GM18526 (cell line): Measurements from ENCODE around the gene CEPT1.

ENCODE experiments used
- POLR2A ChIP-seq: IDR thresholded peaks from 3 replicates; pipeline ENCODE4 v1.6.1; 2011; ENCODE audit not compliant: insufficient read length; ENCODE audit errors: extremely low read depth

CEPT1 gene

DNA sequence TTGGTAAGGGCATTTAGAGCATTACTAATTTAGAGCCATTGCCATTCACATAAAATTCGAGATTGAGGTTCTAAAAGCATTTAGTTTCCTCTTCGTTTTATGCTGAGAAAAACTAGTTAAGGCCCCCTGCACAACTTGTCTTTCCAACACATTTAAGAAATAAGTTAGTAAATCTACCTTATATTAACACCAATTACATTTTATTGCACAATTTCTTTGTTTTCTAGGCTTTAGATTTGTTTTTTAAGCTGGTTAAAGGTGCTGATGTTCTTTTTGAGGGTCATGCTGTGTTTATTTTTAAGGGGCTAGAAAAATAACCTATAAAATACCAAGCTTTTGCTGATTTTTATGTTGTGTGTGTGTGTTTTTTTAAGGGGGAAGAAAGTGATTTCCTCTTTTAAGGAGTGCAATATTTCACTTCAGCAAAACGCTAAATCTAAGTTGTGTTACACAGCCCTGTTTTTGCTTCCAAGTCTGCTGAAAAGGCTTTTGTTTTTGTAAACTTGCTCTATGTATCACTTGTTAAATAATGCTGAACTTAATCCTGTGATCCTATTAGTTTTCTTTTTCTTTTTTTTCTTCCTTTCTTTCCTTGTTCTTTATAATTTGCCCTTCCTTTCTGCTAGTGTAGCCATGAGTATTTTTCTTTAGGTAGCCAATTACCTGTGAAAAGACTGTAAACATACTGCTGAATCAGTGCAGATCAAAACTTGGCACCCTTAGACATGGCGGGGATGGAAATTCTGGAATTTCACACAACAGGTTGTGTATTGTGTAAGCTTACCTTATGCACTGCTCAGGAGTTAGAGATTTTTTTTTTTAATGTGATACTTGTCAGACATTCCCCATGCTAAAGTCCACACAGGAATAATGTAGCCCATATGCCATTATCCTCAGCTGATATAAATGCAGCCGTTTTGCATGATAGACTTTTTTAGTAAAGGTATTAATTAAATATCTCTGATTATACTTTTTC, 1.5 kb downstream of the CEPT1 start:
- no peak for TF ChIP-seq POLR2A

DNA sequence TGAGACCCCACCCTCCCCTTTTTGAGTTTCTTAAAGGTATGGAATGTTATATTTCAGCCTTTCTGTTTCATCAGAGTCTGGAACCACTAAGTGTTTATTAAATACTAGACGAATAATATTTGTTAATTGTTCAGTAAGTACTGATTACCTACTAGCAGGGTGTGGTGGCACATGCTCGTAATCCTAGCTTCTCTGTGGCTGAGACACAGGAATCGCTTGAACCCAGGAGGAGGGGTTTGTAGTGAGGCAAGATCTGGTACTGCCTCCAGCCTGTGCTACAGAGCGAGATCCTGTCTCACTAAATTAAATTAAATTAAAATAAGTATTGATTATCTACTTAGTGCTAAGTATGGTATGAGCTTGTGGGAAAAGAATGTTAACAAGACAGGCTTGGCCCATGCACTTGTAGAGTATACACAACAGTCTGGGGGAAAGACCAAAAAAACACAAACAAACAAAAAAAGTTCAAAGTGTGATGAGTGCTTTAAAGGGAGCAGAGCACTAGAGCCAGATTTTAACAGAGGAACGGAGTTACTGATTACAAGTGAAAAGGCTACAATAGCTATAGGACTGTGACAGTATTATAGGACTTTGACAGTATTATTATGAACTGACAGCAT, 2.4 kb downstream of the CEPT1 start:
- no peak for TF ChIP-seq POLR2A

GRCh38 chr1:111145542-111145941, 5.5 kb downstream of the CEPT1 start:
- TF ChIP-seq POLR2A = no peak

GRCh38 chr1:111145963-111146768, 6.1 kb downstream of the CEPT1 start:
- no peak for TF ChIP-seq POLR2A

- no peak for TF ChIP-seq POLR2A
Measured at GRCh38 chr1:111147948-111148347, 7.9 kb downstream of the CEPT1 start.

DNA sequence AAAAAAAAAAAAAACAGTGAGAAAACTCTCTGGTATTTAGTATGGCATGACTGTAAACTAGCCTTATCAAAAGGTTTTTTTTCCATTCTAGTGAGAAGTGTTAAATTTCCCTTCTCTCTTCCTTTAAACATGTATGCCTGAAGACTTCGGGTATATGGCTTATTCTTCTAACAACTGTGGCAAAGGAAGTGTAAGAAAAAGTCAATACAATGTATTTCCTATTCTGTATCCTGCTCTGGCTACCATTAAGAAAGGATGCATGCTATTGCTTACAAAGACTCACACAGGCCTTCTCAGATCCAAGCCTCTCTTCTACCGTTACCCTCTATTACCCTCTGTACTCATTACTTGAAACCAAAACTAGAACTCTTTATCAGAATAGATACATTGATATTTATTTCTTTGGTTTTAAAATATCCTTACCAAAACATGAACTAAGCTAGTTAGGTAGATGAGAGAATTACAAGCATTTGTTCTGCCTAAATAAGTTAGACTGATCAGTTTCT, 8.4 kb downstream of the CEPT1 start:
- TF ChIP-seq POLR2A = no peak

DNA sequence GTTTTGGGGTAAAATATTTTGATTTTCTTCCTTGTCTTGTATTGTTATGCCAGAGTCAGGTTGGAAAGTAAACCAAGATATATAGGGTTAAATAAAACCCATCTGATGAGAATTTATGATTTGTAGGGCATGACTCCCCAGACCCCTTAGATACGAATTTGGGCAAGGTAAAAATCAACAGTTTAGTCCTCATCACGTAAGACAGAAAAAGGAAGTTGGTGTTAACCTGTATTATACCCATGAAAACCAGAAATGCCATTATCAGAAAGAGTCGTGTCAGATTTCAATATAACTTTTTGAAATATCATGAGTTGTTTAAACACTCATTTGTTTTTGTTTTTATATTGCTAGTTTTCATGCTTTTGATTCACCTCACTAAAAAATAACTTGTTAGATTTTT, 11.8 kb downstream of the CEPT1 start:
- no peak for TF ChIP-seq POLR2A

DNA sequence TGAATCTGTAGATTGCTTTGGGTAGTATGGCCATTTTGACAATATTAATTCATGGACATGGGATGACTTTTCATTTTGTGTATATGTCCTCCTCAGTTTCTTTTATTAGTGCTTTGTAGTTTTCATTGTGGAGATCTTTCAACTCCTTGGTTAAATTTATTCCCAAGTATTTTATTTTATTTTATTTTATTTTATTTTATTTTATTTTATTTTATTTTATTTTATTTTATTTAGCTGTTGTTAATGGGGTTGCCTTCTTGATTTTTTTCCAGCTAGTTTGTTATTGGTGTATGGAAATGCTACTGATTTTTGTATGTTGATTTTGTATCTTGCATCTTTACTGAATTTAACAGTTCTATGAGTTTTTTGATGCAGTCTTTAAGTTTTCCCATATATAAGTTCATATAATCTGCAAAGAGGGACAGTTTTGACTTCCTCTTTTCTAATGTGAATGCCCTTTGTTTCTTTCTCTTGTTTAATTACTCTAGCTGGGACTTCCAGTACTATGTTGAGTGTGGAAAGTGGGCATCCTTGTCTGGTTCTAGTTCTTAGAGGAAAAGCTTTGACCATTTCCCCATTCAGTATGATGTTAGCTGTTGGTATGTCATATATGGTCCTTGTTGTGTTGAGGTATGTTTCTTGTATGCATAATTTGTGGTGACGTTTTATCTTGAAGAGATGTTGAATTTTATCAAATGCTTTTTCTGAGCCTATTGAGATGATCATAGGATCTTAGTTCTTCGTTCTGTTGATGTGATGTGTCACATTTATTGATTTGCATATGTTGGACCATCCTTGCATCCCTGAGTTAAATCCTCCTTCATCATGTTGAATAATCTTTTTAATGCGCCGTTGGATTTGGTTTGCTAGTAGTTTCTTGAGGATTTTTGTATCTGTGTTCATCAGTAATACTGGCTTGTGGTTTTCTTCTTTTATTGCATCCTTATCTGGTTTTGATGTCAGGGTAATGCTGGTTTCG, 14.3 kb downstream of the CEPT1 start:
- no peak for TF ChIP-seq POLR2A

GRCh38 chr1:111157431-111157830, 17.4 kb downstream of the CEPT1 start:
- TF ChIP-seq POLR2A = no peak

DNA sequence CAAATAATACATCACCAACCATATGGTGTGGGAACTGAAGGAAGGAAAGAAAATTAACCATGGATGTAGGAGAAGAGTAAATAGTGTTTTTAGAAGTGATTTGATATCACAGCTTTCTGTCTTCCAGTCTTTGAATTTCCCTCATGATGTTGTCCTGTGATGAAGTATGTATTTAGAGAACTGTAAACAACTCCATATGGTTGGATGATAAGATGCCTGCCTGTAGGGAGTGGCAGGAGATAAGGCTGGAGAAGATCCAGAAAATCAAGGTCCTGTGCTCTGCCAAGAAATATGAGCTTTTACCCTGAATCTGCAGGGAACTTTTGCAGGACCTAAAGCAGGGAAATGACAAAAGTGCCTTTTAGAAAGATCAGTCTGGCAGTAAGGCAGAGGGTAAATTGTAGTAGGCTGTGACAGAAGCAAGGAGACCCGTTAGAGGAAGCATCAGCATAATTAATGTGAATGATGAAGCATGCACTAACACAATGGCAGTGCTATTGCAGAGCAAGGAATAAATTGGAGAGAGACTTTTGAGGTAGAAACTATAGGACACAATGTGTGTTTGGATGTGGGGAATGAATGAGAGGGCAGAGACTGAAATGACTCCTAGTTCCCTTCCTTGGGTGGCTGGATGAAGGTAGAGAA, 21.9 kb downstream of the CEPT1 start:
- TF ChIP-seq POLR2A = no peak

DNA sequence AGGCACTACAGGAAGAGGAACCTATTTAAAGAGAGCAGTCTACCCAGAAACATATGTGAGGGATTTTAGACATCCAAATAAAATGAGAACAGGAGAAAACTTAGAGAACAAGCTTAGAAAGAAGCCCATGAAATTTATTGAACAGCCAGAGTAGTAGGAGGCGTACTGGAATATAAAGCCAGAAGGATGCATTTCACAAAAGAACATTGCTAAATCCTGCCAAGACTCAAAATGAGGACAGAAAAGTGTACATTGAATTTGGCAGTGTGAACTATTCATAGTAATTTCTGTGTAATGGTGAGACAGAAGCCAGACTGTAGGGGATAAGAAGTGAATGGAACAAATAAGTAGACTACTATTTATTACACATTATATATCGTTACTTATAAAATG, 22.5 kb downstream of the CEPT1 start:
- TF ChIP-seq POLR2A = no peak

DNA sequence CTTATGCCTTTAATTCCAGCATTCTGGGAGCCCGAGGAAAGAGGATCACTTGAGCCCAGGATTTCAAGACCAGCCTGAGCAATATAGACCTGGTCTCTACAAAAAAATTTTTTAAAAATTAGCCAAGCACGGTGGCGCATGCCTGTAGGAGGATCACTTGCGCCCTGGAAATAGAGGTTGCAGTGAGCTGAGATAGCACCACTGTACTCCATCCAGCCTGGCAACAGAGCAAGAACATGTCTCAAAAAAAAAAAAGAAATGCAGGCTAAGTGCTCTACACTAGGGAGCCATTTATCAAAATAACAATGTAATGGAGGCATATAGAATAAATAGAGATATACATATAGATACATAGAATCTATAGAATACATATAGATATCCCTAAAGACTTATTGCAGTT, 23.3 kb downstream of the CEPT1 start:
- TF ChIP-seq POLR2A = no peak

- TF ChIP-seq POLR2A = no peak
Measured at GRCh38 chr1:111164151-111164550, 24.1 kb downstream of the CEPT1 start.

- TF ChIP-seq POLR2A = no peak
Measured at GRCh38 chr1:111172463-111172862, 32.4 kb downstream of the CEPT1 start.
